Stimulated activated CD4-positive, alpha-beta T cell treated with anti-CD3 and anti-CD28 coated beads, Interleukin-1b, Interleukin-23, amount 100 ng/mL, for 48 hours (primary cell): ENCODE data around the gene MVB12B.
"Not testable (repeated sequence)": the region's sequence is repeated elsewhere in the genome, so short reads cannot be mapped to it uniquely, and the experiment has no call there.

Experiments
- DNase-seq: peaks from one replicate; pipeline ENCODE4 v3.0.0-alpha.2; 2020

MVB12B gene

GRCh38 chr9:126524353-126525077 lies 197.9 kb downstream of the MVB12B start:
- no peak for DNase-seq

GRCh38 chr9:126526218-126527108 lies 199.8 kb downstream of the MVB12B start:
- DNase-seq = no peak

- DNase-seq = no peak
These were observed 200.6 kb downstream of the MVB12B start for GRCh38 chr9:126527109-126527825.

- DNase-seq = no peak
These were observed 201.5 kb downstream of the MVB12B start for GRCh38 chr9:126528111-126528510.

- no peak for DNase-seq
These were observed 202.3 kb downstream of the MVB12B start for GRCh38 chr9:126528915-126529314.

GRCh38 chr9:126531035-126531571 lies 204.5 kb downstream of the MVB12B start:
- no peak for DNase-seq

- DNase-seq = no peak
These were observed 205.0 kb downstream of the MVB12B start for GRCh38 chr9:126531591-126531990.

GRCh38 chr9:126532019-126532462 lies 205.4 kb downstream of the MVB12B start:
- no peak for DNase-seq

- no peak for DNase-seq
These were observed 205.9 kb downstream of the MVB12B start for GRCh38 chr9:126532489-126532888.

GRCh38 chr9:126532951-126533925 lies 206.6 kb downstream of the MVB12B start:
- no peak for DNase-seq

GRCh38 chr9:126533926-126534310 lies 207.3 kb downstream of the MVB12B start:
- DNase-seq = no peak

- DNase-seq = no peak
These were observed 208.0 kb downstream of the MVB12B start for GRCh38 chr9:126534431-126535186.

- DNase-seq = no peak
These were observed 209.5 kb downstream of the MVB12B start for GRCh38 chr9:126536131-126536530.

GRCh38 chr9:126536841-126537465 lies 210.3 kb downstream of the MVB12B start:
- no peak for DNase-seq

- DNase-seq = no peak
These were observed 211.9 kb downstream of the MVB12B start for GRCh38 chr9:126538550-126538949.

GRCh38 chr9:126540398-126540797 lies 213.8 kb downstream of the MVB12B start:
- DNase-seq = not testable (repeated sequence)

- no peak for DNase-seq
These were observed 216.9 kb downstream of the MVB12B start for GRCh38 chr9:126543490-126543889.

- no peak for DNase-seq
These were observed 218.5 kb downstream of the MVB12B start for GRCh38 chr9:126545106-126545505.

- DNase-seq = no peak
These were observed 219.4 kb downstream of the MVB12B start for GRCh38 chr9:126546036-126546435.

GRCh38 chr9:126548312-126548711 lies 221.7 kb downstream of the MVB12B start:
- DNase-seq = no peak
